Dermis blood vessel endothelial cell (primary cell): Measurements from ENCODE around the gene MMP25. TPM values are rescaled to one million over a fixed set of nuclear protein-coding genes. Genes with fewer than 3 reads are reported as not detected.
"Not testable (repeated sequence)": the region's sequence is repeated elsewhere in the genome, so short reads cannot be mapped to it uniquely, and the experiment has no call there.

Source experiments
- DNase-seq: peaks from one replicate; pipeline ENCODE4 v3.0.0; 2010
- total RNA-seq: library from RNA; depleted of rRNA; stranded (reverse); fragments of >200 nt; gene quantifications from 2 replicates; pipeline ENCODE4 v1.2.3, GENCODE V29; 2014

Gene MMP25
- total RNA-seq, 1 donor from 2014 or later, result not detected

- DNase-seq, result no peak
Measured at GRCh38 chr16:3056336-3057180, 10.2 kb downstream of the MMP25 start.

GRCh38 chr16:3057181-3058138, 11.1 kb downstream of the MMP25 start:
- DNase-seq, result no peak

- peak; percentile 54 for DNase-seq
Measured at GRCh38 chr16:3058139-3059030, 12.0 kb downstream of the MMP25 start.

- DNase-seq, result peak; percentile 88
Measured at GRCh38 chr16:3059041-3059722, 12.8 kb downstream of the MMP25 start.

GRCh38 chr16:3059723-3060242, 13.4 kb downstream of the MMP25 start:
- no peak for DNase-seq

GRCh38 chr16:3060339-3061127, 14.2 kb downstream of the MMP25 start:
- no peak for DNase-seq

GRCh38 chr16:3062553-3062952, 16.2 kb downstream of the MMP25 start:
- no peak for DNase-seq

GRCh38 chr16:3063625-3064386, 17.4 kb downstream of the MMP25 start:
- DNase-seq, result no peak

GRCh38 chr16:3065069-3065741, 18.8 kb downstream of the MMP25 start, which contains the start of gene IL32:
Gene IL32 (plus strand): TSS chr16:3065640. CDS start chr16:3065812, 172 bp downstream.
- peak; percentile 94 for DNase-seq

GRCh38 chr16:3065742-3066439, 19.5 kb downstream of the MMP25 start:
- no peak for DNase-seq

GRCh38 chr16:3066440-3066748, 20.0 kb downstream of the MMP25 start:
- DNase-seq, result no peak

- no peak for DNase-seq
Measured at GRCh38 chr16:3068487-3068886, 22.1 kb downstream of the MMP25 start.

- not testable (repeated sequence) for DNase-seq
Measured at GRCh38 chr16:3069146-3069545, 22.8 kb downstream of the MMP25 start.

GRCh38 chr16:3070608-3071111, 24.3 kb downstream of the MMP25 start:
- no peak for DNase-seq

- DNase-seq, result no peak
Measured at GRCh38 chr16:3071655-3072054, 25.3 kb downstream of the MMP25 start.

- not testable (repeated sequence) for DNase-seq
Measured at GRCh38 chr16:3072148-3072547, 25.8 kb downstream of the MMP25 start.

- not testable (repeated sequence) for DNase-seq
Measured at GRCh38 chr16:3072576-3073263, 26.4 kb downstream of the MMP25 start.

- no peak for DNase-seq
Measured at GRCh38 chr16:3073448-3073847, 27.1 kb downstream of the MMP25 start.
